Gastroesophageal sphincter (tissue), 3 donors: ENCODE data around the gene AGXT2.

ENCODE experiments used
- POLR2A ChIP-seq, 2 donors: fragments of 450-650 bp; IDR thresholded peaks; one replicate each; pipeline ENCODE4 v1.6.1; 2017; ENCODE audit warnings: antibody characterized with exemption in 2 of 2, mild to moderate bottlenecking in 2 of 2, moderate library complexity in 1 of 2
- TF ChIP-seq, protein P1 (sequence below), 4 experiments: fragments of 200-600 bp in 2 of 4; fragments of 450-650 bp in 2 of 4; sonication (generic) in 1 of 4; IDR thresholded peaks; one replicate each; pipeline ENCODE4 v1.5.1; 2017 to 2019; ENCODE audit warnings: antibody characterized with exemption in 4 of 4, mild to moderate bottlenecking in 2 of 4, moderate library complexity in 2 of 4

DNA sequence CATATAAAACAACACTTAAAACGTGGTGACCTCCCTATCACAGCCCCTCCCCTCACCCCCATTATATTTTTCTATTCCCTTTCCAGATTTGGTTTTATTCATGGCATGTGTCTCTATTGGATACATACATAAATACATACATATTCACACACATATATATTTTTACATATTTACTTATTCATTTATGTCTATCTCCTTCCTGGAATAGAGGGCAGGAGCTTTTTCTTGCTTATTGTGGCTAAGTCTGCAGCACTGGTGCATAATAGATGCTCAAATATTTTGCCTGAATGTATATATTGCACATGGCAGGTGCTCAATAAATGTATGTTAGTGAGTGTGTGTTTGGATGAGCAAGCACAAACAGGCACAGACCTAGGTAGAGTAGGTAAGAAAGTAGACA lies 2.5 kb downstream of the AGXT2 start:
- TF ChIP-seq, protein P1, sequence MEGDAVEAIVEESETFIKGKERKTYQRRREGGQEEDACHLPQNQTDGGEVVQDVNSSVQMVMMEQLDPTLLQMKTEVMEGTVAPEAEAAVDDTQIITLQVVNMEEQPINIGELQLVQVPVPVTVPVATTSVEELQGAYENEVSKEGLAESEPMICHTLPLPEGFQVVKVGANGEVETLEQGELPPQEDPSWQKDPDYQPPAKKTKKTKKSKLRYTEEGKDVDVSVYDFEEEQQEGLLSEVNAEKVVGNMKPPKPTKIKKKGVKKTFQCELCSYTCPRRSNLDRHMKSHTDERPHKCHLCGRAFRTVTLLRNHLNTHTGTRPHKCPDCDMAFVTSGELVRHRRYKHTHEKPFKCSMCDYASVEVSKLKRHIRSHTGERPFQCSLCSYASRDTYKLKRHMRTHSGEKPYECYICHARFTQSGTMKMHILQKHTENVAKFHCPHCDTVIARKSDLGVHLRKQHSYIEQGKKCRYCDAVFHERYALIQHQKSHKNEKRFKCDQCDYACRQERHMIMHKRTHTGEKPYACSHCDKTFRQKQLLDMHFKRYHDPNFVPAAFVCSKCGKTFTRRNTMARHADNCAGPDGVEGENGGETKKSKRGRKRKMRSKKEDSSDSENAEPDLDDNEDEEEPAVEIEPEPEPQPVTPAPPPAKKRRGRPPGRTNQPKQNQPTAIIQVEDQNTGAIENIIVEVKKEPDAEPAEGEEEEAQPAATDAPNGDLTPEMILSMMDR (IDR thresholded peaks at IDR 0.05) = no peak
- no peak for TF ChIP-seq POLR2A (IDR thresholded peaks at IDR 0.05)
